ENCODE measurements around the gene RPL22. TPM values are rescaled to one million over a fixed set of nuclear protein-coding genes. Genes with fewer than 3 reads are reported as not detected.

Gene RPL22
- total RNA-seq, 2 donors from 2014 or later, result 121 to 213 TPM

DNA sequence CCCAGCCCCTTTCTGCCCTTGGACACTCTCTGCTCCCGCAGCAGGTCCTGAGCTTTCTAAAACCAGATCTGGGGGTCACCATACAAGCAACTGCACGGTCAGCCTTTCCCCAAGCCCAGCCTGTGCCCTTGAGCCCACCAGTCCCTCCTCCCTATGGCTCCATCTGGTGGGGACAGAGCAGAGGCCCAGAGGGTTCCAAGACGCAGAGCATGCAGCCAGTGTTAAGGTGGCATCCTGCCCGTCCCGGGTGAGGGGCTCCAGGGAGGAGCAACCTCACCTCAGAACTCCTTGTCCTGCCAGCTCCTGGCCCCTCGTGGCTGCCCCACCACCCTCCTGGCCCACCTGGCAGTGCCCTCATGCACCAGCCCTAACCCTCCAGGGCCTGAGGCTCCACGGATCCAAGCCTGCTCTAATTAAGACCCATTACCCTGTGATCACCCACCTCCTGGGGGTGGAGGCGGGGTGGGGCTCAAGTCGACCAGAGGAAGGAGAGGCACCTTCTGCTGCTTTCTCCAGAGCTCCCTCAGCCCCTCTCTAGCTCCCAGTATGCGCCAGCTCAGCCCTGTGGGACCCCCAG lies 27.8 kb downstream of the RPL22 start:
- 49% methylated on average over 10 of the region's 10 CpGs for WGBS

GRCh38 chr1:6170742-6171201 lies 28.6 kb downstream of the RPL22 start:
- WGBS, result 55% methylated on average over 13 of the region's 19 CpGs
- Histone ChIP-seq H3K4me1 (replicated peaks) (no peaks in the 10 kb centered on the region), H3K27me3 (replicated peaks; ENCODE audit: insufficient read depth) (peaks cover 5% of the 10 kb centered on the region), H3K4me3 (no peak overlapping the region), H3K9me3 (no peaks in the 10 kb centered on the region), H3K36me3 (no peaks in the 10 kb centered on the region), H3K27ac (no peak overlapping the region)
- intact Hi-C loops (cut with DNase I), result loop anchor here (10.0 kb wide), 1 partner anchor 116 kb away; no protein-coding TSS in a partner anchor
- no peak for TF ChIP-seq POLR2AphosphoS5 (IDR thresholded peaks at IDR 0.05)
- TF ChIP-seq POLR2A (IDR thresholded peaks at IDR 0.05), result no peak
- TF ChIP-seq CTCF (IDR thresholded peaks at IDR 0.05), result no peak
- no peak for DNase-seq (ENCODE audit: low spot score)

More for the DNA sequence above, 27.8 kb downstream of the RPL22 start:
- TF ChIP-seq POLR2AphosphoS5 (IDR thresholded peaks at IDR 0.05) (no peak), POLR2A (IDR thresholded peaks at IDR 0.05) (no peak), CTCF (IDR thresholded peaks at IDR 0.05) (peak in 1 of 4 experiments; percentile 14)
- H3K36me3 ChIP-seq, result no peaks in the 10 kb centered on the region
- no peak overlapping the region for H3K4me3 ChIP-seq
- H3K4me1 ChIP-seq (replicated peaks), result no peaks in the 10 kb centered on the region
- no peak for DNase-seq (ENCODE audit: low spot score)
- H3K9me3 ChIP-seq, result no peaks in the 10 kb centered on the region
- no peak overlapping the region for H3K27ac ChIP-seq
- H3K27me3 ChIP-seq (replicated peaks; ENCODE audit: insufficient read depth), result peaks cover 5% of the 10 kb centered on the region
- intact Hi-C loops (cut with DNase I), result loop anchor here (10.0 kb wide), 1 partner anchor 117 kb away; no protein-coding TSS in a partner anchor

DNA sequence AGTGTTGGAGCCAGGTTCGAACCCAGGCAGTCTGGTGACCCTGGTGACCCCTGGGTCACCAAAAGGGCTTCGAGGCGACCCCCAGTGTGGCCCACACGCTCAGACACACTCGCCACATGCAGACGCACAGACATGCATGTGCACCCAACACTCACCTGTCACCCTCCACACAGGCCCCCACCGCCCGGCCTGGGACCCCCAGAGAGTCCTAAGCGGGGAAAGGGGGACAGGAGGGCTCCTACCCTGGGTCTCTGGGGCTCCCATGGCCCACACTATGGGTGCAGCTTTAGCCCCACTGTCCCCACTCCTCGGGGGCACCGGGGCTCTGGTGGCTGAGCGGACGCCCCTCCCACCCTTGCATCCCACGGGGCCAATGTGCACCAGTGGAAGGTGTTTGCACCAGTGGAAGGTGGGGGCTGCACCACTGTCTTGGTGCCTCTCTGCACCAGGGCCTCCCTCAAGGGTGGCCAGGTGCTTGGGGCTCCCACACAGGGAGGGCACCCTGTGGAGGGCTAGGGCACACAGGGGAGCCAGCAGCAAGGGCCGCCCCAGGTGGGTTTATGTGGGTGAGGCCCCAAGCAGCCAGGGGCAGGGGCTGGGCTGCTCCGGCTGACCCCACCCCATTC lies 29.2 kb downstream of the RPL22 start:
- 76% methylated on average over 11 of the region's 16 CpGs for WGBS

GRCh38 chr1:6168947-6169586 lies 30.3 kb downstream of the RPL22 start:
- no peak overlapping the region for H3K27ac ChIP-seq
- H3K4me1 ChIP-seq (replicated peaks), result no peaks in the 10 kb centered on the region
- no peak overlapping the region for H3K4me3 ChIP-seq
- peaks cover 10% of the 10 kb centered on the region for H3K27me3 ChIP-seq (replicated peaks; ENCODE audit: insufficient read depth)
- intact Hi-C loops (cut with DNase I), result no loop called here
- H3K9me3 ChIP-seq, result no peaks in the 10 kb centered on the region
- H3K36me3 ChIP-seq, result no peaks in the 10 kb centered on the region
- no peak for TF ChIP-seq POLR2AphosphoS5 (IDR thresholded peaks at IDR 0.05)
- no peak for TF ChIP-seq CTCF (IDR thresholded peaks at IDR 0.05)
- no peak for TF ChIP-seq POLR2A (IDR thresholded peaks at IDR 0.05)
- 54% methylated on average over 18 of the region's 18 CpGs for whole genome bisulfite sequencing
- DNase-seq (ENCODE audit: low spot score), result no peak

More for the DNA sequence above, 29.2 kb downstream of the RPL22 start:
- no peaks in the 10 kb centered on the region for H3K4me1 ChIP-seq (replicated peaks)
- peaks cover 9% of the 10 kb centered on the region for H3K27me3 ChIP-seq (replicated peaks; ENCODE audit: insufficient read depth)
- no peak overlapping the region for H3K4me3 ChIP-seq
- no peaks in the 10 kb centered on the region for H3K9me3 ChIP-seq
- H3K36me3 ChIP-seq, result no peaks in the 10 kb centered on the region
- no peak for DNase-seq (ENCODE audit: low spot score)
- TF ChIP-seq CTCF (IDR thresholded peaks at IDR 0.05) (no peak), POLR2AphosphoS5 (IDR thresholded peaks at IDR 0.05) (no peak), POLR2A (IDR thresholded peaks at IDR 0.05) (no peak)
- intact Hi-C loops (cut with DNase I), result loop anchor here (10.0 kb wide), 1 partner anchor 115 kb away; no protein-coding TSS in a partner anchor
- no peak overlapping the region for H3K27ac ChIP-seq

Measured in prostate gland (tissue), 2 donors.